H1 (cell line): ENCODE results near the gene RPL19. TPM values are rescaled to one million over a fixed set of nuclear protein-coding genes. Genes with fewer than 3 reads are reported as not detected.

Experiments used
- CTCF ChIA-PET: fragments of 300-600 bp; sonication (Branson Sonifier 250); formaldehyde crosslinking; loops from one replicate; lab custom pipeline; 2021; ENCODE audit not compliant: partially characterized antibody; lab: Charles Lee
- POLR2A ChIA-PET: fragments of 300-600 bp; sonication (Branson Sonifier 250); formaldehyde crosslinking; loops from one replicate; lab custom pipeline; 2021; ENCODE audit warnings: inconsistent platforms; ENCODE audit not compliant: partially characterized antibody; lab: Charles Lee
- DNase-seq, 2 experiments: peaks; one replicate each; pipeline versions ENCODE4 v3.0.0 to v3.0.0-alpha.2; 2010 to 2022; ENCODE audit warnings: low spot score in 2 of 2, low read depth in 1 of 2, mixed read lengths in 1 of 2
- FAIRE-seq: peaks from 2 replicates; lab custom pipeline; 2011; peaks lifted over from hg19 to GRCh38; lab: Jason Lieb, UNC
- H2AFZ ChIP-seq: 2 replicates; pipeline ENCODE4 v1.8.1; 2012; ENCODE audit warnings: low read length, inconsistent platforms
- H2AK5ac ChIP-seq: 2 replicates; pipeline ENCODE4 v1.6.1; 2013; ENCODE audit warnings: low read depth, low read length
- H2BK120ac ChIP-seq: replicated peaks from 2 replicates; pipeline ENCODE3; 2013; ENCODE audit warnings: low read depth, low read length, inconsistent platforms
- H2BK12ac ChIP-seq: 2 replicates; pipeline ENCODE4 v1.6.1; 2013; ENCODE audit warnings: low read depth, low read length
- H2BK15ac ChIP-seq: 2 replicates; pipeline ENCODE4 v1.6.1; 2013; ENCODE audit warnings: low read length
- H2BK20ac ChIP-seq: 2 replicates; pipeline ENCODE4 v1.6.1; 2013; ENCODE audit warnings: low read length
- H2BK5ac ChIP-seq: 2 replicates; pipeline ENCODE4 v1.6.1; 2013; ENCODE audit warnings: low read depth, low read length
- H3K14ac ChIP-seq: 2 replicates; pipeline ENCODE4 v1.6.1; 2013; ENCODE audit warnings: inconsistent platforms; ENCODE audit not compliant: insufficient read length
- H3K18ac ChIP-seq: 2 replicates; pipeline ENCODE4 v1.6.1; 2013; ENCODE audit warnings: low read length; ENCODE audit errors: extremely low read depth
- H3K23ac ChIP-seq: 2 replicates; pipeline ENCODE4 v1.6.1; 2013; ENCODE audit warnings: inconsistent platforms; ENCODE audit not compliant: insufficient read length
- H3K23me2 ChIP-seq: 2 replicates; pipeline ENCODE4 v1.6.1; 2013; ENCODE audit warnings: low read depth, low read length
- H3K27ac ChIP-seq: 2 replicates; pipeline ENCODE4 v1.6.1; 2011; ENCODE audit warnings: low read depth, low read length, inconsistent platforms
- H3K27me3 ChIP-seq, 4 experiments: replicated peaks in 1 of 4; 1 replicate in 1 of 4; 2 replicates in 3 of 4; pipeline versions ENCODE4 v1.6.1 to v1.8.1; 2011 to 2013; ENCODE audit warnings: low read length in 3 of 4, mild to moderate bottlenecking in 3 of 4, inconsistent platforms in 2 of 4, mixed read lengths in 2 of 4, moderate library complexity in 1 of 4; ENCODE audit not compliant: control insufficient read depth in 3 of 4, insufficient read depth in 3 of 4; ENCODE audit errors: extremely low read depth in 1 of 4
- H3K36me3 ChIP-seq, 4 experiments: 2 replicates each; pipeline versions ENCODE4 v1.6.1 to v1.8.1; 2011 to 2013; ENCODE audit warnings: mild to moderate bottlenecking in 4 of 4, low read length in 3 of 4, moderate library complexity in 2 of 4, control low read depth in 1 of 4, inconsistent platforms in 1 of 4; ENCODE audit not compliant: insufficient read depth in 4 of 4, control insufficient read depth in 2 of 4
- H3K4ac ChIP-seq: replicated peaks from 2 replicates; pipeline ENCODE3; 2013; ENCODE audit warnings: low read length, low read depth, mixed read lengths, inconsistent platforms; ENCODE audit not compliant: insufficient read length
- H3K4me1 ChIP-seq, 4 experiments: replicated peaks in 1 of 4; 1 replicate in 1 of 4; 2 replicates in 3 of 4; pipeline versions ENCODE4 v1.6.1 to v1.8.1; 2011 to 2013; ENCODE audit warnings: low read length in 3 of 4, inconsistent platforms in 2 of 4, mixed read lengths in 1 of 4; ENCODE audit not compliant: insufficient read depth in 4 of 4, control insufficient read depth in 3 of 4
- H3K4me2 ChIP-seq, 2 experiments: 2 replicates each; pipeline versions ENCODE4 v1.6.1 to v1.8.1; 2011 to 2013; ENCODE audit warnings: low read depth in 2 of 2, low read length in 2 of 2, control low read depth in 1 of 2, inconsistent platforms in 1 of 2, mild to moderate bottlenecking in 1 of 2; ENCODE audit not compliant: insufficient read depth in 1 of 2
- H3K4me3 ChIP-seq, 4 experiments: fragments of 200-600, 300-600 bp in 1 of 4; sonication (generic), shearing (Covaris generic), sonication (Bioruptor Twin) in 1 of 4; 2 replicates each; pipeline versions ENCODE4 v1.5.1 to v1.8.1; 2011 to 2016; ENCODE audit warnings: low read length in 4 of 4, low read depth in 3 of 4, control low read depth in 2 of 4, inconsistent platforms in 2 of 4, mild to moderate bottlenecking in 2 of 4, mixed read lengths in 1 of 4, moderate library complexity in 1 of 4; ENCODE audit not compliant: insufficient read depth in 2 of 4; ENCODE audit errors: extremely low read depth in 1 of 4
- H3K56ac ChIP-seq: replicated peaks from 2 replicates; pipeline ENCODE3; 2013; ENCODE audit warnings: low read depth, mild to moderate bottlenecking, mixed read lengths, low read length, inconsistent platforms; ENCODE audit not compliant: insufficient read length
- H3K79me1 ChIP-seq: 2 replicates; pipeline ENCODE4 v1.6.1; 2013; ENCODE audit warnings: low read depth, low read length, control low read depth
- H3K79me2 ChIP-seq, 2 experiments: 2 replicates each; pipeline versions ENCODE4 v1.6.1 to v1.8.1; 2012 to 2013; ENCODE audit warnings: low read length in 2 of 2, mild to moderate bottlenecking in 2 of 2, inconsistent platforms in 1 of 2; ENCODE audit not compliant: insufficient read depth in 2 of 2, control insufficient read depth in 1 of 2
- H3K9ac ChIP-seq, 4 experiments: replicated peaks in 1 of 4; 1 replicate in 1 of 4; 2 replicates in 3 of 4; pipeline versions ENCODE4 v1.6.1 to v1.8.1; 2011 to 2013; ENCODE audit warnings: low read depth in 3 of 4, low read length in 3 of 4, control low read depth in 2 of 4, mild to moderate bottlenecking in 2 of 4, moderate library complexity in 2 of 4, inconsistent platforms in 1 of 4; ENCODE audit errors: extremely low read depth in 1 of 4
- H3K9me3 ChIP-seq, 2 experiments: 2 replicates each; pipeline versions ENCODE4 v1.6.1 to v1.8.1; 2012 to 2013; ENCODE audit warnings: mild to moderate bottlenecking in 2 of 2, moderate library complexity in 2 of 2, control low read depth in 1 of 2, inconsistent platforms in 1 of 2, low read depth in 1 of 2, low read length in 1 of 2, mixed read lengths in 1 of 2; ENCODE audit not compliant: insufficient read depth in 2 of 2
- H4K20me1 ChIP-seq, 2 experiments: replicated peaks in 1 of 2; 2 replicates each; pipeline versions ENCODE3 to v1.8.1; 2011 to 2013; ENCODE audit warnings: inconsistent platforms in 2 of 2, low read length in 2 of 2, mild to moderate bottlenecking in 1 of 2; ENCODE audit not compliant: insufficient read depth in 2 of 2, control insufficient read depth in 1 of 2
- H4K5ac ChIP-seq: 2 replicates; pipeline ENCODE4 v1.6.1; 2013; ENCODE audit warnings: low read length, low read depth, mixed read lengths, inconsistent platforms; ENCODE audit not compliant: insufficient read length
- H4K8ac ChIP-seq: 2 replicates; pipeline ENCODE4 v1.8.0; 2013; ENCODE audit warnings: mild to moderate bottlenecking, moderate library complexity, low read length, inconsistent platforms; ENCODE audit not compliant: insufficient read depth; ENCODE audit errors: extremely low read depth
- H4K91ac ChIP-seq: replicated peaks from 2 replicates; pipeline ENCODE3; 2013; ENCODE audit warnings: low read length, mixed read lengths, inconsistent platforms; ENCODE audit not compliant: insufficient read length
- EZH2 ChIP-seq: fragments of 200-600 bp; sonication (generic); IDR thresholded peaks from 2 replicates; pipeline ENCODE4 v1.7.1; 2012; ENCODE audit warnings: low read depth, mild to moderate bottlenecking, moderate library complexity, low read length, inconsistent platforms; ENCODE audit not compliant: severe bottlenecking
- POLR2AphosphoS5 ChIP-seq: IDR thresholded peaks from 2 replicates; pipeline ENCODE4 v1.6.1; 2011; ENCODE audit warnings: low read depth, low read length
- WGBS, 2 experiments: shearing (Covaris generic) in 1 of 2; methylation state at CpG; one replicate each; pipeline versions ENCODE4 v1.1.6 to v1.1.7; 2013 to 2015; ENCODE audit warnings: low lambda C conversion rate in 2 of 2, mixed read lengths in 2 of 2, inconsistent platforms in 1 of 2, low coverage in 1 of 2, missing lambda C conversion rate in 1 of 2; ENCODE audit not compliant: insufficient replicate concordance in 2 of 2, insufficient coverage in 1 of 2, insufficient read length in 1 of 2; ENCODE audit errors: extremely low coverage in 1 of 2, missing lambda C conversion rate in 1 of 2; 5-methylcytosine and 5-hydroxymethylcytosine counted together
- polyA plus RNA-seq, 7 experiments: library from polyadenylated mRNA; depleted of rRNA in 3 of 7; stranded (reverse) in 5 of 7; unstranded in 2 of 7; fragments of >200 nt in 5 of 7; fragments of 200-250 nt in 2 of 7; gene quantifications; 1 replicate in 5 of 7; 2 replicates in 1 of 7; 4 replicates in 1 of 7; pipeline versions ENCODE4 v1.2.1 to v1.2.3, GENCODE V29; 2011 to 2013; ENCODE audit warnings: missing spikeins in 2 of 7, mixed read lengths in 2 of 7
- total RNA-seq: library from RNA; stranded (reverse); fragmentation: NEBNext Ultra II Directional; extraction: Animal tissue kit (Norgen Biotek cat#: 25700); gene quantifications from 2 replicates; pipeline ENCODE4 v1.2.1, GENCODE V29; 2021

The RPL19 gene
- total and polyA plus RNA-seq, 2 of the 8 experiments (the other 6 are each of a cell fraction or from before 2014, with no cell fraction given), result 2,108 to 2,182 TPM

- FAIRE-seq (no peak), DNase-seq (no peak)
- Histone ChIP-seq H4K91ac (no peak overlapping the region), H3K79me1 (no peaks in the 10 kb centered on the region), H3K4me2 (peak overlapping the region; percentile 53 to 95), H2BK12ac (no peak overlapping the region), H3K18ac (no peak overlapping the region; the same call in 1 of the 2 replicates), H4K20me1 (no peaks in the 10 kb centered on the region), H3K27ac (no peak overlapping the region), H3K23me2 (peaks cover 26% of the 10 kb centered on the region), H4K5ac (no peak overlapping the region), H2AFZ (0 out of 2 replicates have a peak overlapping the region, but pooled peaks have one; percentile 18), H3K23ac (no peak overlapping the region), H2BK15ac (no peak overlapping the region), H3K56ac (no peak overlapping the region), H2BK5ac (no peak overlapping the region), H3K14ac (no peak overlapping the region), H3K4ac (no peak overlapping the region), H2BK20ac (no peak overlapping the region), H4K8ac (no peak overlapping the region), H3K27me3 (peaks cover 3 to 18% (median 15%) of the 10 kb centered on the region in 4 experiments), H2AK5ac (no peak overlapping the region), H3K9me3 (no peaks in the 10 kb centered on the region), H3K4me1 (peaks cover 0 to 20% (median 6%) of the 10 kb centered on the region in 4 experiments; a peak in 4 of 7 replicates), H3K36me3 (no peaks in the 10 kb centered on the region), H2BK120ac (no peak overlapping the region), H3K9ac (no peak overlapping the region), H3K79me2 (no peaks in the 10 kb centered on the region), H3K4me3 (peak overlapping the region; percentile 43 to 83 (median 46); a peak in 7 of 8 replicates)
- ChIA-PET CTCF (interaction anchor here (0.5 to 10.1 kb wide), 11 partner anchors 13 to 187 kb away, joined by 3 to 163 read pairs (median 15); no protein-coding TSS in a partner anchor), POLR2A (interaction anchor here (1.1 to 1.4 kb wide), 3 partner anchors 26 to 51 kb away, joined by 3 to 4 read pairs (median 3); partner anchors contain the start of gene RPL19)
- 16% methylated on average over 4 of the region's 5 CpGs; no CpG with 5 or more reads in 1 of the 2 experiments for WGBS, 2 experiments
- TF ChIP-seq POLR2AphosphoS5 (no peak), EZH2 (peak; percentile 48)
These were observed 49.3 kb upstream of the RPL19 start for GRCh38 chr17:39150795-39151149.
